GM12878 (cell line): ENCODE results near the gene SLC29A1. TPM values are rescaled to one million over a fixed set of nuclear protein-coding genes. Genes with fewer than 3 reads are reported as not detected.

Experiments
- BRCA1 ChIP-seq: IDR thresholded peaks from 2 replicates; pipeline ENCODE4 v1.6.1; 2011; ENCODE audit warnings: low read depth, low read length, improper control_type of control experiment
- CHD2 ChIP-seq: IDR thresholded peaks from 2 replicates; pipeline ENCODE4 v1.6.1; 2011; ENCODE audit warnings: low read depth, low read length, improper control_type of control experiment, borderline replicate concordance
- EZH2 ChIP-seq: IDR thresholded peaks from 2 replicates; pipeline ENCODE4 v1.6.1; 2012; ENCODE audit warnings: low read depth, mild to moderate bottlenecking, control low read depth, inconsistent platforms, low read length, borderline replicate concordance; ENCODE audit not compliant: control insufficient read depth
- HCFC1 ChIP-seq: fragments of 150-350 bp; IDR thresholded peaks from 2 replicates; pipeline ENCODE4 v1.6.1; 2014; ENCODE audit warnings: low read length
- IRF4 ChIP-seq: IDR thresholded peaks from 2 replicates; pipeline ENCODE4 v1.6.1; 2011; ENCODE audit warnings: low read depth, low read length
- JUND ChIP-seq: IDR thresholded peaks from 2 replicates; pipeline ENCODE4 v1.6.1; 2012; ENCODE audit warnings: low read depth, mild to moderate bottlenecking, low read length, improper control_type of control experiment, moderate library complexity
- MYC ChIP-seq: IDR thresholded peaks from 2 replicates; pipeline ENCODE4 v1.6.1; 2011; ENCODE audit warnings: mild to moderate bottlenecking, low read length, moderate library complexity, inconsistent platforms; ENCODE audit not compliant: insufficient read depth, insufficient replicate concordance, insufficient read length, severe bottlenecking
- NFYB ChIP-seq: IDR thresholded peaks from 2 replicates; pipeline ENCODE4 v1.6.1; 2011; ENCODE audit warnings: low read depth, mild to moderate bottlenecking, low read length, improper control_type of control experiment, moderate library complexity; ENCODE audit not compliant: insufficient read depth
- NR2C2 ChIP-seq: IDR thresholded peaks from 2 replicates; pipeline ENCODE4 v1.6.1; 2011; ENCODE audit warnings: borderline replicate concordance, low read depth; ENCODE audit not compliant: control insufficient read depth, insufficient read length
- NR2F1 ChIP-seq: fragments of 450-650 bp; conservative IDR thresholded peaks from 2 replicates; pipeline ENCODE4 v1.6.1; 2017; ENCODE audit warnings: mild to moderate bottlenecking
- PML ChIP-seq: IDR thresholded peaks from 2 replicates; pipeline ENCODE4 v1.6.1; 2012; ENCODE audit warnings: low read length, inconsistent platforms
- SIN3A ChIP-seq: IDR thresholded peaks from 2 replicates; pipeline ENCODE4 v1.6.1; 2012; ENCODE audit warnings: low read depth, low read length, improper control_type of control experiment
- SMC3 ChIP-seq: IDR thresholded peaks from 2 replicates; pipeline ENCODE4 v1.6.1; 2011; ENCODE audit warnings: low read length, improper control_type of control experiment, borderline replicate concordance
- SRF ChIP-seq, 2 experiments: IDR thresholded peaks; 2 replicates each; pipeline ENCODE4 v1.6.1; 2011; ENCODE audit warnings: low read depth in 2 of 2, low read length in 2 of 2, mild to moderate bottlenecking in 1 of 2, moderate library complexity in 1 of 2
- ZNF207 ChIP-seq: fragments of 450-650 bp; IDR thresholded peaks from 2 replicates; pipeline ENCODE4 v1.6.1; 2014; ENCODE audit warnings: antibody characterized with exemption, mild to moderate bottlenecking, borderline replicate concordance
- polyA plus RNA-seq, 11 experiments: library from polyadenylated mRNA; depleted of rRNA in 4 of 11; unstranded in 6 of 11; stranded (reverse) in 5 of 11; fragments of >200 nt; fragmentation: Nextera tagmentation in 4 of 11; fragmentation: Illumina TruSeq in 1 of 11; extraction: Ambion mirVana in 4 of 11; extraction: Trizol in 1 of 11; gene quantifications; 1 replicate in 1 of 11; 2 replicates in 10 of 11; pipeline versions ENCODE4 v1.2.1 to v1.2.3, GENCODE V29; 2011 to 2016; ENCODE audit warnings: inconsistent platforms in 2 of 11, missing spikeins in 2 of 11, low read depth in 1 of 11
- total RNA-seq, 4 experiments: library from RNA; depleted of rRNA in 3 of 4; stranded (reverse); fragments of >200 nt in 3 of 4; fragmentation: Illumina TruSeq in 1 of 4; extraction: Trizol in 1 of 4; gene quantifications; 2 replicates each; pipeline versions ENCODE4 v1.2.1 to v1.2.3, GENCODE V29; 2013 to 2021
- TF ChIP-seq, protein P1 (sequence below): IDR thresholded peaks from 2 replicates; pipeline ENCODE4 v1.6.1; 2012; ENCODE audit warnings: mild to moderate bottlenecking, low read depth, low read length
- TF ChIP-seq, protein P2 (sequence below): IDR thresholded peaks from 2 replicates; pipeline ENCODE4 v1.6.1; 2012; ENCODE audit warnings: low read length, inconsistent platforms
- TF ChIP-seq, protein P3 (sequence below): fragments of 450-650 bp; IDR thresholded peaks from 2 replicates; pipeline ENCODE4 v1.6.1; 2018; ENCODE audit warnings: mild to moderate bottlenecking, low read depth, moderate library complexity; ENCODE audit not compliant: partially characterized antibody
- TF ChIP-seq, protein P4 (sequence below): IDR thresholded peaks from 2 replicates; pipeline ENCODE4 v1.6.1; 2011; ENCODE audit warnings: borderline replicate concordance, low read depth, mild to moderate bottlenecking, moderate library complexity, mixed read lengths, low read length; ENCODE audit not compliant: insufficient read depth; ENCODE audit errors: extremely low read length
- TF ChIP-seq, protein P5 (sequence below): IDR thresholded peaks from 2 replicates; pipeline ENCODE4 v1.6.1; 2011; ENCODE audit warnings: low read depth, mild to moderate bottlenecking, low read length, moderate library complexity, borderline replicate concordance; ENCODE audit errors: extremely low read depth

Gene SLC29A1
- total and polyA plus RNA-seq, 10 of the 15 experiments (the other 5 are each of a cell fraction or from before 2014, with no cell fraction given): 10.0 to 132 (median 93.4) TPM

DNA sequence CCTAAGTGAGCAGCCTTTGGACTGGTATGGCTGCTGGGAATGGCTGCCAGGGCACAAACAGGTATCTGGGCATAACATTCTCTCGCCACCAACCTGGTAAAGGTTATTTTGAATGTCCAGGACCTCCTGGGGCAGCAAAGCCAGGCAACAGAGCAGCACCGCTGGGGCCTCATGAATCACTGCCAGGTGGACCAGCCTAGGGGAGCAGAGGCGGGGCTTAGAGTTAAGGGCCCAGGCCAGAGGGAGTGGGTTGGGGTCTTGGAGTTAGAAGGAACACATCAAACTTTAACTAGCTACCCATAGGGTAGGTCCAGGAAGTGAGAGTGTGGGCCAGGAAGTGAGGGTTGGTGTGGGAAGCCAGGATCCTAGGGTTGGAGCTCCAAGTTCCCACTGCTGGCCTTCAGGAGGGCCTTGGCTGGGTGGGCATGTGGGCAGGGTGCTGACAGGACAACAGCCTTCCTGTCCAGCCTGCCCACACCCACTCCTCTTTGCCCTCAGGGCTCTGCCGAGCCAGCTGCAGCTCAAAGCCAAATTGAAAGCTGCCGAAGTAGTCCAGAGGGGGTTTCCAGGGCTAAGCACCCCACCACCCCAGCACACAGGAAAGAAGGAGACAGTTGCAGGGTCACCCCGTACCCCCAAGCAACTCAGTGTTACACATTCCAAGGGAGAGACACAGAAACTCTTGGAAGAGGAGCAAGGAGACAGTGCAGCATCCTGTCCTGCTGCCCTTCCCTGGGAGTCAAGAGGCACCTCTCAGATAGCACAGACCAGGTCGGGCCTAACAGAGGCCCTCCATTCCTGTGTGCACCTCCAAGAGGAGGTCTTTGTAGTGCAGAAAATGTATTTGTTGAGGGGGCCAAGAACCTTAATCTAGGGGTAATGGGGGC lies 39.3 kb downstream of the SLC29A1 start (continued):
- no peak for TF ChIP-seq NR2F1
- TF ChIP-seq, protein P1, sequence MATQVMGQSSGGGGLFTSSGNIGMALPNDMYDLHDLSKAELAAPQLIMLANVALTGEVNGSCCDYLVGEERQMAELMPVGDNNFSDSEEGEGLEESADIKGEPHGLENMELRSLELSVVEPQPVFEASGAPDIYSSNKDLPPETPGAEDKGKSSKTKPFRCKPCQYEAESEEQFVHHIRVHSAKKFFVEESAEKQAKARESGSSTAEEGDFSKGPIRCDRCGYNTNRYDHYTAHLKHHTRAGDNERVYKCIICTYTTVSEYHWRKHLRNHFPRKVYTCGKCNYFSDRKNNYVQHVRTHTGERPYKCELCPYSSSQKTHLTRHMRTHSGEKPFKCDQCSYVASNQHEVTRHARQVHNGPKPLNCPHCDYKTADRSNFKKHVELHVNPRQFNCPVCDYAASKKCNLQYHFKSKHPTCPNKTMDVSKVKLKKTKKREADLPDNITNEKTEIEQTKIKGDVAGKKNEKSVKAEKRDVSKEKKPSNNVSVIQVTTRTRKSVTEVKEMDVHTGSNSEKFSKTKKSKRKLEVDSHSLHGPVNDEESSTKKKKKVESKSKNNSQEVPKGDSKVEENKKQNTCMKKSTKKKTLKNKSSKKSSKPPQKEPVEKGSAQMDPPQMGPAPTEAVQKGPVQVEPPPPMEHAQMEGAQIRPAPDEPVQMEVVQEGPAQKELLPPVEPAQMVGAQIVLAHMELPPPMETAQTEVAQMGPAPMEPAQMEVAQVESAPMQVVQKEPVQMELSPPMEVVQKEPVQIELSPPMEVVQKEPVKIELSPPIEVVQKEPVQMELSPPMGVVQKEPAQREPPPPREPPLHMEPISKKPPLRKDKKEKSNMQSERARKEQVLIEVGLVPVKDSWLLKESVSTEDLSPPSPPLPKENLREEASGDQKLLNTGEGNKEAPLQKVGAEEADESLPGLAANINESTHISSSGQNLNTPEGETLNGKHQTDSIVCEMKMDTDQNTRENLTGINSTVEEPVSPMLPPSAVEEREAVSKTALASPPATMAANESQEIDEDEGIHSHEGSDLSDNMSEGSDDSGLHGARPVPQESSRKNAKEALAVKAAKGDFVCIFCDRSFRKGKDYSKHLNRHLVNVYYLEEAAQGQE: peak; percentile 2; the same call in 1 of the 2 replicates
- TF ChIP-seq, protein P2, sequence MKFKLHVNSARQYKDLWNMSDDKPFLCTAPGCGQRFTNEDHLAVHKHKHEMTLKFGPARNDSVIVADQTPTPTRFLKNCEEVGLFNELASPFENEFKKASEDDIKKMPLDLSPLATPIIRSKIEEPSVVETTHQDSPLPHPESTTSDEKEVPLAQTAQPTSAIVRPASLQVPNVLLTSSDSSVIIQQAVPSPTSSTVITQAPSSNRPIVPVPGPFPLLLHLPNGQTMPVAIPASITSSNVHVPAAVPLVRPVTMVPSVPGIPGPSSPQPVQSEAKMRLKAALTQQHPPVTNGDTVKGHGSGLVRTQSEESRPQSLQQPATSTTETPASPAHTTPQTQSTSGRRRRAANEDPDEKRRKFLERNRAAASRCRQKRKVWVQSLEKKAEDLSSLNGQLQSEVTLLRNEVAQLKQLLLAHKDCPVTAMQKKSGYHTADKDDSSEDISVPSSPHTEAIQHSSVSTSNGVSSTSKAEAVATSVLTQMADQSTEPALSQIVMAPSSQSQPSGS: no peak
- TF ChIP-seq, protein P3, sequence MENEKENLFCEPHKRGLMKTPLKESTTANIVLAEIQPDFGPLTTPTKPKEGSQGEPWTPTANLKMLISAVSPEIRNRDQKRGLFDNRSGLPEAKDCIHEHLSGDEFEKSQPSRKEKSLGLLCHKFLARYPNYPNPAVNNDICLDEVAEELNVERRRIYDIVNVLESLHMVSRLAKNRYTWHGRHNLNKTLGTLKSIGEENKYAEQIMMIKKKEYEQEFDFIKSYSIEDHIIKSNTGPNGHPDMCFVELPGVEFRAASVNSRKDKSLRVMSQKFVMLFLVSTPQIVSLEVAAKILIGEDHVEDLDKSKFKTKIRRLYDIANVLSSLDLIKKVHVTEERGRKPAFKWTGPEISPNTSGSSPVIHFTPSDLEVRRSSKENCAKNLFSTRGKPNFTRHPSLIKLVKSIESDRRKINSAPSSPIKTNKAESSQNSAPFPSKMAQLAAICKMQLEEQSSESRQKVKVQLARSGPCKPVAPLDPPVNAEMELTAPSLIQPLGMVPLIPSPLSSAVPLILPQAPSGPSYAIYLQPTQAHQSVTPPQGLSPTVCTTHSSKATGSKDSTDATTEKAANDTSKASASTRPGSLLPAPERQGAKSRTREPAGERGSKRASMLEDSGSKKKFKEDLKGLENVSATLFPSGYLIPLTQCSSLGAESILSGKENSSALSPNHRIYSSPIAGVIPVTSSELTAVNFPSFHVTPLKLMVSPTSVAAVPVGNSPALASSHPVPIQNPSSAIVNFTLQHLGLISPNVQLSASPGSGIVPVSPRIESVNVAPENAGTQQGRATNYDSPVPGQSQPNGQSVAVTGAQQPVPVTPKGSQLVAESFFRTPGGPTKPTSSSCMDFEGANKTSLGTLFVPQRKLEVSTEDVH: no peak
- no peak for TF ChIP-seq CHD2
- no peak for TF ChIP-seq IRF4
- TF ChIP-seq BRCA1: no peak
- TF ChIP-seq NFYB: no peak
- TF ChIP-seq HCFC1: no peak
- no peak for TF ChIP-seq SMC3
- no peak for TF ChIP-seq SIN3A
- no peak for TF ChIP-seq MYC
- TF ChIP-seq NR2C2: no peak
- TF ChIP-seq PML: no peak
- TF ChIP-seq, protein P4, sequence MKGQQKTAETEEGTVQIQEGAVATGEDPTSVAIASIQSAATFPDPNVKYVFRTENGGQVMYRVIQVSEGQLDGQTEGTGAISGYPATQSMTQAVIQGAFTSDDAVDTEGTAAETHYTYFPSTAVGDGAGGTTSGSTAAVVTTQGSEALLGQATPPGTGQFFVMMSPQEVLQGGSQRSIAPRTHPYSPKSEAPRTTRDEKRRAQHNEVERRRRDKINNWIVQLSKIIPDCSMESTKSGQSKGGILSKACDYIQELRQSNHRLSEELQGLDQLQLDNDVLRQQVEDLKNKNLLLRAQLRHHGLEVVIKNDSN: no peak
- no peak for TF ChIP-seq JUND
- no peak for TF ChIP-seq SRF (IDR thresholded peaks at IDR 0.05; ENCODE audit: low read depth in 2 of 2, low read length in 2 of 2)
- TF ChIP-seq EZH2: no peak
- TF ChIP-seq, protein P5, sequence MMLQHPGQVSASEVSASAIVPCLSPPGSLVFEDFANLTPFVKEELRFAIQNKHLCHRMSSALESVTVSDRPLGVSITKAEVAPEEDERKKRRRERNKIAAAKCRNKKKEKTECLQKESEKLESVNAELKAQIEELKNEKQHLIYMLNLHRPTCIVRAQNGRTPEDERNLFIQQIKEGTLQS: no peak
- no peak for TF ChIP-seq ZNF207
